ENCODE results near the gene USP16. TPM values are rescaled to one million over a fixed set of nuclear protein-coding genes. Genes with fewer than 3 reads are reported as not detected.

USP16 gene
- total RNA-seq, 2 donors from 2014 or later, result 23.2 to 28.1 TPM

DNA sequence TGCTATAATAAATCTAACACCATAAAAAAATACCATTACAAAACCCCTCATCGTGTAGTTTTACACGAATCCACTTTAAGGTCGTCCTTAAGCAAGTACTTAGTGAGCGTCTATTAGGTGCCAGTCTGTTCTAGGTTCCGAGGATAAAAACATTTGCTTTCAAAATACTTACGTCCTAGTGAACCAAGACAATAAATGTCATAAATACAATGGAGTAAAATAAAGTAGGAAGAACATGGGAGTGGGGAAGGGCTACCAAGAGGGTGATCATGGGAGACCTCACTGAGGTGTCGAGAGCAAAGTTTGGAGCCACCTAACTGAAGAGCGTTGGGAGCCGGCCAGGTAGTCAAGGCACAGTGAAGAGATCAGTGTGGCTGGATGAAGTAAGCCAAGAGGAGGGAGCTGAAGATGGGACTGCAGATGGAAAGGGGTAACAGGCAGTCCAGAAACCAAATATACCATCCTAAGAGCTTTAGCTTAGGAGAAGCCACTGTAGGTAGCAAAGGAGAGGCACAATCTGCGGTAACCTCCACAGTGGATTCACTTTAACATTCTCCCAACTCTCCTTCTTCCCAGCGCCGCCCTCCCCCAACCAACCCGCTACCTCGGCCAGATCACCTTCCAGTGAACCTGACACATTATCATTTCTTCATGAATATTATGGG lies 32.5 kb upstream of the USP16 start:
- DNase-seq (ENCODE audit: low spot score), result no peak
- H3K9me3 ChIP-seq, result no peaks in the 10 kb centered on the region
- no peaks in the 10 kb centered on the region for H3K27me3 ChIP-seq
- peak overlapping the region; percentile 77 to 93 for H3K4me3 ChIP-seq
- H3K36me3 ChIP-seq, result no peaks in the 10 kb centered on the region
- peak overlapping the region; percentile 80 to 91 for H3K27ac ChIP-seq
- peaks cover 0 to 32% of the 10 kb centered on the region in 2 donors for H3K4me1 ChIP-seq
- TF ChIP-seq, protein P1, sequence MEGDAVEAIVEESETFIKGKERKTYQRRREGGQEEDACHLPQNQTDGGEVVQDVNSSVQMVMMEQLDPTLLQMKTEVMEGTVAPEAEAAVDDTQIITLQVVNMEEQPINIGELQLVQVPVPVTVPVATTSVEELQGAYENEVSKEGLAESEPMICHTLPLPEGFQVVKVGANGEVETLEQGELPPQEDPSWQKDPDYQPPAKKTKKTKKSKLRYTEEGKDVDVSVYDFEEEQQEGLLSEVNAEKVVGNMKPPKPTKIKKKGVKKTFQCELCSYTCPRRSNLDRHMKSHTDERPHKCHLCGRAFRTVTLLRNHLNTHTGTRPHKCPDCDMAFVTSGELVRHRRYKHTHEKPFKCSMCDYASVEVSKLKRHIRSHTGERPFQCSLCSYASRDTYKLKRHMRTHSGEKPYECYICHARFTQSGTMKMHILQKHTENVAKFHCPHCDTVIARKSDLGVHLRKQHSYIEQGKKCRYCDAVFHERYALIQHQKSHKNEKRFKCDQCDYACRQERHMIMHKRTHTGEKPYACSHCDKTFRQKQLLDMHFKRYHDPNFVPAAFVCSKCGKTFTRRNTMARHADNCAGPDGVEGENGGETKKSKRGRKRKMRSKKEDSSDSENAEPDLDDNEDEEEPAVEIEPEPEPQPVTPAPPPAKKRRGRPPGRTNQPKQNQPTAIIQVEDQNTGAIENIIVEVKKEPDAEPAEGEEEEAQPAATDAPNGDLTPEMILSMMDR (IDR thresholded peaks at IDR 0.05), result no peak

DNA sequence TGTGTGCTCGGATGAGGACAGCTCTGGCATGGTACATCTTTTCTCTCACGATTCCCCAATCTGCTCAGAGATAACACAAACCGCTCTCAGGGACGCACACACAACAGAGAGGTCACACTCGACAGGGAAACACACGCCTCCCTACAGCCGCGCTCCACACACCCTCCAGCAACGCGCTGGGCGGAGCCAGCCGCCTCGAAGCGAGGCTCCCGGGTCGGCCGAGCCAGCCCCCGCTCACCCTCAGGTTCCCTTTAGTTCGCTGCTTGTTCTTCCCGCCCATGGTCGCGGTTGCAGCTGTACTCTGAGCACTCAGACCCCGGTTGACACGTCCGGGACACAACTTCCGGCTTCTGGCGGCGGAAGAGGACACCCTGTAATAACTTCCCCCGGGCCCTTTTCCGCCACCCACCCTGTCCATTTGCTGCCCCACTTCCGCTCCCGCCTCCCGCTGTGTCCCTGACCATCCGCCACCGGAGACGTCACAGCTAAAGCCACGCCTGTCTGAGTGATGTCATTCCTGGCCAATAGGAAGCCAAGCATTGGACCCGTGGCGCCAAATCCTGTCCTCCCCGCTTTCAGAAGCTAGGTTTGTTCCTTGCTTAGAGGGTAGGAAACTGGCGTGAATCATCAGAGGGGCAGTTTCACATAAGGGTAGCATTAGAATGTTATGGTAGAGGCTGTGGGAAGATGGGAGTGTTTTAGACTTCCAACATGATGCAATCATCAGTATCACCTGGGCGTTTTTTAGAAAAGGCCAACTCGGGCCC lies 31.8 kb upstream of the USP16 start, which contains the start of gene LTN1:
LTN1 (minus strand) TSS at position 352 of the 767 bp plus-strand sequence; CDS start at position 280, 72 bp downstream.
- Histone ChIP-seq H3K27ac (peak within 1 kb of the TSS; percentile 80 to 91), H3K36me3 (no peaks in the 10 kb centered on the region), H3K27me3 (no peaks in the 10 kb centered on the region), H3K4me3 (peak within 1 kb of the TSS; percentile 77 to 93), H3K4me1 (peaks cover 0 to 30% of the 10 kb centered on the region in 2 donors), H3K9me3 (no peaks in the 10 kb centered on the region)
- TF ChIP-seq, protein P1 (IDR thresholded peaks at IDR 0.05), result no peak
- peak; percentile 100 for DNase-seq (ENCODE audit: low spot score)

DNA sequence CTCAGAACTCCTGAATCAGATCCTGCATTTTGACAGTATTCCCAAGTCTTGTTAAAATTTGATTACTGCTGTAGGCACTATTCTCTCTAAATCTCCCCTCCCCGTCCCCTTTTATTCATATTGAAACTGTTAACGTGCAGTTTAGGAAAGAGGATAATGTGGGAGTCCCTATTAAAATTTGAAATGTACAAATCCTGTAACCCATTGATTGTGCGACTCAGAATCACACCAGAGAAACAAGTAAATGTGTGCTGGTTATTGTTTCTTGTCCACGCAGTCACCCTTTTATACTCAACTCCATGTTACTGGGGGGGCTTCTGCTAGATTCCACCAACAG lies 31.2 kb upstream of the USP16 start:
- Histone ChIP-seq H3K4me1 (peaks cover 0 to 30% of the 10 kb centered on the region in 2 donors), H3K27me3 (no peaks in the 10 kb centered on the region), H3K36me3 (no peaks in the 10 kb centered on the region), H3K4me3 (peak overlapping the region; percentile 27 to 93), H3K9me3 (no peaks in the 10 kb centered on the region), H3K27ac (peak overlapping the region; percentile 80 to 91)
- TF ChIP-seq, protein P1 (IDR thresholded peaks at IDR 0.05), result no peak
- DNase-seq (ENCODE audit: low spot score), result no peak

DNA sequence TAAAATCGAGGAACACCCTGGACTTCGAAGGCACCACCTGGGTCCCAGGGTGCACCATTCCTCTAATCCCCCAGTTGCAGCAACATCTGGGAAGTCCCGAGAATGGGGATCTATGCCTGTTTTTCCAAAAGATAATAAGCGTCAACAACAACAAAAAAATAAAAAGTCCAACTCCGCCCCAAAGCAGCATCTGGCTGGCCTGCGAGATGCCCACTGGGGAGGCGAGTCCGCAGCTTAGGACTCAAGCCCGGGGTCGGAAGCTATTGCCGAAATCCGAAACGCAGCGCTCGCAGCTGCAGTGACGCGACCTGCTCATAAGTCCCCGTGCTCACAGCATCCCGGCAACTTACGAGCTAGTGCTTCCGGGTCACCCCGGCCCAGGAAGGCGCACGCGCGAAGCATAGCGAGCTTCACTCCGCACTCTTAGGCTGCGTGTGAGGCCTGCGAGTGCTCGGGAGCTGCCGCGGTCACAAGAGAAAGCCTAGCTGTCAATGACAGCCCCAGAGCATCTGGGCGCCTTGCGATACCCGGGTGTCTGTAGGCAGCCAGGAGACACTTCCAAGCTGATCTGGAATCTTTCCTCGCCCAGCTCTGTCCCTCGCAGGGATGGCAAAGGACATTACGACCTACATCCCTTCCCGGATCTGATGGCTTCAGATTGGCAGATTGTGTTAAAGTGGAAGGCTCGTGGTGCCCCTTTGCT lies 21.9 kb upstream of the USP16 start:
- TF ChIP-seq, protein P1 (IDR thresholded peaks at IDR 0.05), result peak in 1 of 2 donors; percentile 15
- Histone ChIP-seq H3K4me3 (peak overlapping the region; percentile 58 to 66), H3K9me3 (no peaks in the 10 kb centered on the region), H3K36me3 (peaks cover 5% of the 10 kb centered on the region), H3K27me3 (no peaks in the 10 kb centered on the region), H3K4me1 (no peaks in the 10 kb centered on the region), H3K27ac (peak overlapping the region; percentile 91 to 92)
- peak; percentile 97 for DNase-seq (ENCODE audit: low spot score)

DNA sequence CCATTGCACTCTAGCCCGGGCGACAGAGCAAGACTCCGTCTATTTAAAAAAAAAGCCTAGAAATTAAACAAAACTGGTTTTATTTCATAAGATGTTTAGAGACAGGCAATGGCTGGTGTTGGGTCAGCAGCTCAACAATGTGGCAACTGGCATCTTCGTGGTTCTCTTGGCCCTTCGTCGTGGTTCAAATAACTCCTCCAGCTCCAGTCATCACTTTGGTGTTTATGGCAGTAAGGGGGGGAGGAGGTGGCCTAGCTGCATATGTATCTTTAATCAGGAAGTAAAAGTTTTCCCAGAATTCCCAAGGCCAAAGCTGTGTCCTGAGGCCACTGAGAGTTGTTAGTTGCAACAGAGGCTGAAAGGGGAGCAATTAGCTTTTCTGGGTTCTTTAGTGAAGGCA lies 18.8 kb upstream of the USP16 start:
- TF ChIP-seq, protein P1 (IDR thresholded peaks at IDR 0.05), result no peak
- Histone ChIP-seq H3K36me3 (peaks cover 8% of the 10 kb centered on the region), H3K4me1 (no peaks in the 10 kb centered on the region), H3K9me3 (no peaks in the 10 kb centered on the region), H3K27ac (no peak overlapping the region), H3K27me3 (no peaks in the 10 kb centered on the region), H3K4me3 (no peak overlapping the region)
- no peak for DNase-seq (ENCODE audit: low spot score)
